Activated CD8-positive, alpha-beta memory T cell treated with anti-CD3 and anti-CD28 coated beads, Interleukin-2, amount 50 U/mL, for 24 hours (primary cell): ENCODE results near the gene SUPT3H.
"Not testable (repeated sequence)": the region's sequence is repeated elsewhere in the genome, so short reads cannot be mapped to it uniquely, and the experiment has no call there.

ENCODE experiments used
- DNase-seq: peaks from one replicate; pipeline ENCODE4 v3.0.0-alpha.2; 2020; ENCODE audit errors: extremely low read depth

Gene SUPT3H

DNA sequence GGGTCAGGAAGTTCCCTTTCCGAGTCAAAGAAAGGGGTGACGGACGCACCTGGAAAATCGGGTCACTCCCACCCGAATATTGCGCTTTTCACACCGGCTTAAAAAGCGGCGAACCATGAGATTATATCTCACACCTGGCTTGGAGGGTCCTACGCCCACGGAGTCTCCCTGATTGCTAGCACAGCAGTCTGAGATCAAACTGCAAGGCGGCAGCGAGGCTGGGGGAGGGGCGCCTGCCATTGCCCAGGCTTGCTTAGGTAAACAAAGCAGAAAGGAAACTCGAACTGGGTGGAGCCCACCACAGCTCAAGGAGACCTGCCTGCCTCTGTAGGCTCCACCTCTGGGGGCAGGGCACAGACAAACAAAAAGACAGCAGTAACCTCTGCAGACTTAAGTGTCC is 315.1 kb downstream of the SUPT3H start:
- DNase-seq, result not testable (repeated sequence)

GRCh38 chr6:45057711-45058110 is 320.0 kb downstream of the SUPT3H start:
- DNase-seq, result no peak

DNA sequence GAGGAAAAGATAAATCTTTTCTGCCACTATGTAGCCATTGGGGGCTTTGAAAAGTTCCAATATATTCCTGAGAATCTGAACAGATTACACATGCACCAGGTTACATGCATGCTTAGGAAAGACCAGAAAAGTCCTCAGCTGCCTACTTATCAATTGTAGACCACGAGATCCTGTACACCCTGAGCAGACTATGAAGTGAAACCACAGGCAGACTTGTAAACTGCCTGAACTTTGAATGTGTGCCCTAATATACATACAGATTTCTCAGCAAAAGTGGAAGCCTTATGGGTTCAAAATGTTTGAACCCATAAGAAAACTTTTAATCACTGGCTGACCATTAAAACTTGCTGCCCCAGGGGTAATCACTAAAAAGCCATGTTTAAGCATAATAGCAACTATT is 323.1 kb downstream of the SUPT3H start:
- DNase-seq, result no peak

DNA sequence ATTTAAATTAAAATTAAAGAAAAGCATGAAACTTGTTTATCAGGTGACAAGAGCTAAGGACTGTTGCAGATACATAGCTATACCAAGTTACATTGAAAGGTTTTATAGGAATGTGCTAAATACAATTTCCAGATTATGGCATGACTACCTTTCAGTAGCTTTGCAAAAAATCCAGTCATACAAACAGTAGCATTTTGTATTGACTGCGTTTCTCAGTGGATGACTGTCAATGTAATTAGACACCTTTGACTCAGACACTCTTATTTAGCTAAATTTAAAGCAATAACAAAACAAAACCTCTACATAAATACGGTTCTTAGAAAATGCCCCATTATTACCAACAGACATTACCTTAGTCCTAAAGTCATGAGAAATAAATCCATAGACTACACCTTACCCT is 325.4 kb downstream of the SUPT3H start:
- no peak for DNase-seq

GRCh38 chr6:45049188-45049843 is 328.4 kb downstream of the SUPT3H start:
- no peak for DNase-seq

GRCh38 chr6:45047573-45047972 is 330.2 kb downstream of the SUPT3H start:
- DNase-seq, result no peak

- DNase-seq, result no peak
Measured at GRCh38 chr6:45045253-45045601, 332.5 kb downstream of the SUPT3H start.

- no peak for DNase-seq
Measured at GRCh38 chr6:45044510-45045252, 333.1 kb downstream of the SUPT3H start.

DNA sequence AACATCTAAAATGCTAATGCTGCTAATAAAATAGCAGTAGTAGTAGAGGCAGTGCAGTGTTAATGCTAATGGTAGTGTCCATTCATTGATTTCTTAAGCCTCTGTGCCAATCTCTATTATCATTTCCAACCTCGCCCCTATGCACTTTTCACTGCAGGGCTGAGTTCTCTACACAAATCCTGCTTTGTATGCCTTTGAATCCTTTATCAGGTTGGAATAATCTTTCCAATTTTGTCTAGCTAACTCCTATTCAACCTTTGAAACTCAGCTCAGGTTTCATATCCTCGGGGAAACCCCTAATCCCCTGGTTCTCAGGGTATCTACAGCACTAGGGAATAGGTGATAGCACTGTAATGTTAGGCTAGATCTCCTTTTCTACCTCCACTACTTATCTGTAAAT is 333.6 kb downstream of the SUPT3H start:
- no peak for DNase-seq

DNA sequence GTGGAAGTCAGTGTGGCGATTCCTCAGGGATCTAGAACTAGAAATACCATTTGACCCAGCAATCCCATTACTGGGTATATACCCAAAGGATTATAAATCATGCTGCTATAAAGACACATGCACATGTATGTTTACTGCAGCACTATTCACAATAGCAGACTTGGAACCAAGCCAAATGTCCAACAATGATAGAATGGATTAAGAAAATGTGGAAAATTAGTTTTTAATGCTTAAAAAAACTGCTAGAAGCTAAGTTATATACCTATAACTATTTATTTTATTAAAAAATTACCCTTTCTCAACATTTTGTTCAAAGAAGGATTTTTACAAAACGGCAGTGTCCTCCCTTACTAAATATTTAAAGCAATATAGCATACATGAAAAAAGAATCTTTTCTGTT is 335.1 kb downstream of the SUPT3H start:
- DNase-seq, result not testable (repeated sequence)

- DNase-seq, result no peak
Measured at GRCh38 chr6:45038226-45038625, 339.5 kb downstream of the SUPT3H start.

DNA sequence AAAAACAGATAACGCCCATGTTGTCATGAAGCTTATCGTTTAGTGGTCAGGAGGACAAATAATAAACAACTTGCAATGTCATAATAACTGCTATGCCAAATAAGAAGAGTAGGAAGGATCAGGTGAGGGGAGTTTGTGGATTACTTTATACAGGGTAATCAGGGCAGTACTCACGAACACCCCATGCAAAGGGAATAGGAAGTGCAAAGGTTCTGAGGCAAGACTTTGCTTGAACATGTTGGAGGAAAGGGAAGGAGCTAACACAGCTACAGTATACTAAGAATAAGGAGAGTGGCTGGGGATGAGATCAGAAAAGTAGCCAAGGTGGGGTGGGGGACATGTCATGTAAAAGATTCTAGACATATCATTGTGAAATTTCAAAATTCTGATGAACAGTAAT is 341.6 kb downstream of the SUPT3H start:
- no peak for DNase-seq

GRCh38 chr6:45032426-45032825 is 345.3 kb downstream of the SUPT3H start:
- DNase-seq, result no peak

- DNase-seq, result no peak
Measured at GRCh38 chr6:45031601-45032000, 346.1 kb downstream of the SUPT3H start.

- DNase-seq, result no peak
Measured at GRCh38 chr6:45027126-45027525, 350.6 kb downstream of the SUPT3H start.

GRCh38 chr6:45026003-45026516 is 351.7 kb downstream of the SUPT3H start:
- no peak for DNase-seq

DNA sequence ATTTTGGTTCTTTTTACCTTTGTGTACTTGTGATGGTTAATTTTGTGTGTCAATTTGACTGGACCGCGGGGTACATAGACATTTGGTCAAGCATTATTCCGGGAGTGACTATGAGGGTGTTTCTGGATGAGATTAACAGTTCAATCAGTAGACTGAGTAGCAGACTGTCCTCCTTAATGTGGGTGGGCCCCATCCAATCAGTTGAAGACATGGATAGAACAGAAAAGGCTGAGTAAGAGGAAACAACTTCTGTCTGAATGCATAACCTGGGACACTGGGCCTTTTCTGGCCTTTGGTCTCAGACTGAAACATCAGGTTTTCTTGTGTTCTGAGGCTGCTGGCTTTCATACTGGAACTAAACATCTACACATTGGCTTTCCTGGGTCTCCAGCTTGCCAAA is 353.1 kb downstream of the SUPT3H start:
- DNase-seq, result no peak

DNA sequence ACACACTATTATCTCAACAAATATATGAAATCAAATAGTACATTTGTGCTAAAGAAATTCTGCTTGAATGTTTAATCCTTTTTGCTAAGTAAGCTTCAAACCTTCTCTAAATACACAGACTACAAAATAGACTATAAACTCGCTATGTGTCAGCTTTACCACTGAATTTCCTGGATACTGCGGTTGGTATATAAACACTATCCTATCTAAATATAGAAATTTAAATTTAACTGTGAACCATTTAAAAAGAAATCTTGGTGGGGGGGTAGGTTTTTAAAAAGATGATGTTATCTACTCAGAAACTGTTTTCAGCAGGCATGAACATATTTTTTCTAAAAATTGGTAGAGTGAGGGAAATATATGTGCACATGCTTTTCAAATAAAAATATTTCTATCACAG is 356.1 kb downstream of the SUPT3H start:
- no peak for DNase-seq

GRCh38 chr6:45012687-45013086 is 365.0 kb downstream of the SUPT3H start:
- DNase-seq, result no peak

DNA sequence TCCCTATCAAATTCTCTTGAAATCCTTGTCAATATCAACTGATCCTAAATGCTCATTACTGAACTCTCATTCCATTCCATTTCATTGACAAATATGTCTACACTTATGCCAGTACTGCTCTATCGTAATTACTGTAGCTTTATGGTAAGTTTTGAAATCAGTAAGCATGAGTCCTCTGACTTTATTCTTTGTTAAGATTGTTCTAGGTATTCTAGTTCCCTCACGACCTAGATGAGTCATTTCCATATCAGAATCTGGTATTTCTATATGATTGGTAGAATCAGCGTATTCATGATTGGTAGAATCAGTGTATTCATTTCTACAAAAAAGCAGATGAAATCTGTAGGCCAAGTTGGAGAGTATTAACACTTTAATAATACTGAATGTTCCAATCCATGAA is 368.2 kb downstream of the SUPT3H start:
- DNase-seq, result no peak

DNA sequence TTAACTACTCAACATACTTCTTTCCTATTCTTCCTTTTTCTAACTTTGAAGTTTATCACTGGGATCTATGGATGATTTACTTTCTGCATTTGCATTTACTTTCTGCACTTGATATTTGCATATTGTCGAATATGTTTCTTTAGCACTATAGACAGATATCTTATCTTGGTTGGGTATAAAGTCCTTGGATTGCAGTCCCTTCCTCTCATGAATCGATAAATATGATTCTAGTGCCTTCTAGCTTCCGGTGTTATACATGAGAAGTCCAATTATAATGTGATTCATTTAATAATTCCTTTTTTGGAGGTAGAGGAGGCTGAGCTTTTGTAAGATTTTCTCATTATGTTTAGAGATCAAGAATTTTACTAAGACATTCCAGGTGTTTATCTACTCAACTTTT is 370.8 kb downstream of the SUPT3H start:
- no peak for DNase-seq

- no peak for DNase-seq
Measured at GRCh38 chr6:45003961-45004360, 373.8 kb downstream of the SUPT3H start.

DNA sequence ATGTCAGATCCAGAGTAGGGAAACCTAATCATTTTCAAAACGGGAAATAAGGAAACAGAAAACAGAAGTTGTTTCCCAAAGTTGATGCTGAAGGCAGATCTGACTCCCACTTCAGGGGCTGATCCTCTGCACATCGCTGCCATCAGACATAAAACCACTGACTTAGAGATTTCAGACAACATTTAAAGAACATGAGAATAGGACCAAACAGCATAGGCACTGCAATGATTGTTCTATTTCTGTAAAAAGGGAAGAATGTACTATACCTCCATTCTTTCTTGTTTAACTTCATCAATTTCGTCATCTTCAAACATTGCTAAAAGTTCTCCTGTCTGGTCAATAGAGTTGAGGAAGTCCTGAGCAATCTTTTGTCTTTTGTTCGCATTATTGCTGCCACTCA is 374.3 kb downstream of the SUPT3H start:
- no peak for DNase-seq
